HL-60 (cell line): ENCODE results near the gene ELMO1.

Source experiments
- DNase-seq, 2 experiments: peaks; one replicate each; pipeline ENCODE4 v3.0.0-alpha.2; 2010 to 2020; ENCODE audit warnings: low read depth in 1 of 2, low spot score in 1 of 2
- H3K27ac ChIP-seq: fragments of 250-450 bp; sonication (Bioruptor Pico); replicated peaks from 2 replicates; pipeline ENCODE4 v1.5.1; 2020; ENCODE audit warnings: mild to moderate bottlenecking, moderate library complexity
- H3K27me3 ChIP-seq: fragments of 250-450 bp; sonication (Bioruptor Pico); 2 replicates; pipeline ENCODE4 v1.5.1; 2021; ENCODE audit warnings: mild to moderate bottlenecking, moderate library complexity; ENCODE audit not compliant: insufficient read depth, poor library complexity, severe bottlenecking
- H3K4me3 ChIP-seq: replicated peaks from 2 replicates; pipeline ENCODE4 v1.5.1; 2011; ENCODE audit warnings: mild to moderate bottlenecking, control low read depth, low read length; ENCODE audit not compliant: insufficient read depth
- GABPA ChIP-seq: IDR thresholded peaks from 2 replicates; pipeline ENCODE4 v1.6.1; 2012; ENCODE audit warnings: low read depth
- POLR2AphosphoS5 ChIP-seq: IDR thresholded peaks from 2 replicates; pipeline ENCODE4 v1.6.1; 2012; ENCODE audit warnings: low read depth
- SPI1 ChIP-seq: IDR thresholded peaks from 2 replicates; pipeline ENCODE4 v1.6.1; 2012; ENCODE audit warnings: low read depth, mild to moderate bottlenecking, borderline replicate concordance
- TF ChIP-seq, protein P1 (sequence below): IDR thresholded peaks from one replicate; pipeline ENCODE4 v1.5.1; 2011; ENCODE audit warnings: low read length, control low read depth, inconsistent platforms; ENCODE audit not compliant: insufficient read depth
- TF ChIP-seq, protein P2 (sequence below): IDR thresholded peaks from 2 replicates; pipeline ENCODE4 v1.6.1; 2012; ENCODE audit warnings: low read depth; ENCODE audit not compliant: insufficient replicate concordance

Gene ELMO1

DNA sequence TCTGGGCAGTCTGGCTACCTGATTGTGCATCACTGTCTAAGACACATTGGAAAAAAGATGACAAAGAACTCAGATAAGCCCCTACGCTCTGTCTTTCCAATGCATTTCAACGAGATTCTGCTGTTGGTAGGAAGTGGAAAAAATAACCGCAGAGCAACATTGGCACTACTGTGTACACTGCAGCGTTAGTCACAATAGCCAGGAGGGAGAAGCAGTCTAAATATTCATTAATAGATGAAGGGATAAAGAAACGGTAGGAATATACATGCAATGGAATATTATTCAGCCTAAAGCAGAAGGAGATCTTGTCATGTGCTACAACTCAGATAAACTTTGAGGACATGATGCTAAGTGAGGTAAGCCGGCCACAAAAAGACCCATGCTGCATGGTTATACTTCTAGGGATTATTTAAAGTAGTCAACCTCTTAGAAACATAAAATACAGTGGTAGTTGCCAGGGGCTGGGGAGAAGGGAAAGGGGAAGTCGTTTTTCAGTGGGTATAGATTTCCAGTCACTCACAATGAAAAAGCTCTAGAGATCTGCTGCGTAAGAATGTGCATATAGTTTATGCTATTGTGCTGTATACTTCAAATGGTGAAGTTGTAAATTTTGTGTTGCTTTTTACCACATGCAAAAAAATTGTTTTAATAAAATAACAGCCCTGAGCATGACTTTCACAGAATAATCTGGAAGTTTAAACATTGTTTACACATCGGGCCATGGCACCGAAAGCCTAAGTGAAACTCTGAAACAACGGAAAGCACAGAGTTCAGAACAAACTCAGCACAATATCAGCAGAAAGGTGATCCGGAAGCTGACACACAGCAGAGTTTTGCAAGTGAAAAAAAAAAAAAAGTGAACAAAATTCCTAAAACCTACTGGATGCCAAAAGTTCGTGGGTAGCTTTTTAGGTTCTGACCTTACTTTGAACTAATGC lies 40.1 kb downstream of the ELMO1 start:
- peak in 1 of 2 experiments; percentile 57 for DNase-seq
- H3K27ac ChIP-seq = peak overlapping the region; percentile 78

DNA sequence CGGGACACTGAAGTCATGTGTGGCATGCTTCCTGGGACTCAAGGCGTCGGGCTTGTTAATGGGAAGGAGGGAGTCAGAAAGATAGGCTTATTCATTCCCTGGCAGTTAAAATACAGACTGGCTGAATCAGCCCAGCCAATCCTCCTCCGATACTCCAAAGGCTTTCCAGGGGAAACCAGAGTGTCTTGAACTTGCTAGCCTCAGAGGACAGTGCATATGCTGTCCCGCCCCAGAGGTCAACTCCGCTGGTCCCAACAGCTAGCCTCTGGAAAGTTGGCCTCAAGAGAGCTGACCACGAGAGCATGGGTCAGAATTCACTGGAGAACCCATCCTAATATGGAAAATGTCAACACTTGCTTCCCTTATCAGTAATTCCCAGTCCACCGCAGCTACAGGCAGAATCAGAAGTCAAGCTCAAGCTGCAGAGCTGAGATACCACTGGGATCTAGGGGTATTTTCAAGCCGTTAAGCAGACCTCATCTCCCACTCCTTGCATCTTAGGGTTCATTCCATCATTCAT lies 43.0 kb downstream of the ELMO1 start:
- no peak for TF ChIP-seq POLR2AphosphoS5
- TF ChIP-seq, protein P1, sequence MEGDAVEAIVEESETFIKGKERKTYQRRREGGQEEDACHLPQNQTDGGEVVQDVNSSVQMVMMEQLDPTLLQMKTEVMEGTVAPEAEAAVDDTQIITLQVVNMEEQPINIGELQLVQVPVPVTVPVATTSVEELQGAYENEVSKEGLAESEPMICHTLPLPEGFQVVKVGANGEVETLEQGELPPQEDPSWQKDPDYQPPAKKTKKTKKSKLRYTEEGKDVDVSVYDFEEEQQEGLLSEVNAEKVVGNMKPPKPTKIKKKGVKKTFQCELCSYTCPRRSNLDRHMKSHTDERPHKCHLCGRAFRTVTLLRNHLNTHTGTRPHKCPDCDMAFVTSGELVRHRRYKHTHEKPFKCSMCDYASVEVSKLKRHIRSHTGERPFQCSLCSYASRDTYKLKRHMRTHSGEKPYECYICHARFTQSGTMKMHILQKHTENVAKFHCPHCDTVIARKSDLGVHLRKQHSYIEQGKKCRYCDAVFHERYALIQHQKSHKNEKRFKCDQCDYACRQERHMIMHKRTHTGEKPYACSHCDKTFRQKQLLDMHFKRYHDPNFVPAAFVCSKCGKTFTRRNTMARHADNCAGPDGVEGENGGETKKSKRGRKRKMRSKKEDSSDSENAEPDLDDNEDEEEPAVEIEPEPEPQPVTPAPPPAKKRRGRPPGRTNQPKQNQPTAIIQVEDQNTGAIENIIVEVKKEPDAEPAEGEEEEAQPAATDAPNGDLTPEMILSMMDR = no peak
- no peak for TF ChIP-seq GABPA
- H3K27me3 ChIP-seq = no peaks in the 10 kb centered on the region
- no peak for DNase-seq
- H3K4me3 ChIP-seq = no peak overlapping the region
- H3K27ac ChIP-seq = no peak overlapping the region

More for the DNA sequence above, 40.1 kb downstream of the ELMO1 start:
- no peak overlapping the region for H3K4me3 ChIP-seq
- no peaks in the 10 kb centered on the region for H3K27me3 ChIP-seq
- TF ChIP-seq, protein P2, sequence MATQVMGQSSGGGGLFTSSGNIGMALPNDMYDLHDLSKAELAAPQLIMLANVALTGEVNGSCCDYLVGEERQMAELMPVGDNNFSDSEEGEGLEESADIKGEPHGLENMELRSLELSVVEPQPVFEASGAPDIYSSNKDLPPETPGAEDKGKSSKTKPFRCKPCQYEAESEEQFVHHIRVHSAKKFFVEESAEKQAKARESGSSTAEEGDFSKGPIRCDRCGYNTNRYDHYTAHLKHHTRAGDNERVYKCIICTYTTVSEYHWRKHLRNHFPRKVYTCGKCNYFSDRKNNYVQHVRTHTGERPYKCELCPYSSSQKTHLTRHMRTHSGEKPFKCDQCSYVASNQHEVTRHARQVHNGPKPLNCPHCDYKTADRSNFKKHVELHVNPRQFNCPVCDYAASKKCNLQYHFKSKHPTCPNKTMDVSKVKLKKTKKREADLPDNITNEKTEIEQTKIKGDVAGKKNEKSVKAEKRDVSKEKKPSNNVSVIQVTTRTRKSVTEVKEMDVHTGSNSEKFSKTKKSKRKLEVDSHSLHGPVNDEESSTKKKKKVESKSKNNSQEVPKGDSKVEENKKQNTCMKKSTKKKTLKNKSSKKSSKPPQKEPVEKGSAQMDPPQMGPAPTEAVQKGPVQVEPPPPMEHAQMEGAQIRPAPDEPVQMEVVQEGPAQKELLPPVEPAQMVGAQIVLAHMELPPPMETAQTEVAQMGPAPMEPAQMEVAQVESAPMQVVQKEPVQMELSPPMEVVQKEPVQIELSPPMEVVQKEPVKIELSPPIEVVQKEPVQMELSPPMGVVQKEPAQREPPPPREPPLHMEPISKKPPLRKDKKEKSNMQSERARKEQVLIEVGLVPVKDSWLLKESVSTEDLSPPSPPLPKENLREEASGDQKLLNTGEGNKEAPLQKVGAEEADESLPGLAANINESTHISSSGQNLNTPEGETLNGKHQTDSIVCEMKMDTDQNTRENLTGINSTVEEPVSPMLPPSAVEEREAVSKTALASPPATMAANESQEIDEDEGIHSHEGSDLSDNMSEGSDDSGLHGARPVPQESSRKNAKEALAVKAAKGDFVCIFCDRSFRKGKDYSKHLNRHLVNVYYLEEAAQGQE = no peak
- TF ChIP-seq POLR2AphosphoS5 (0 out of 2 replicates have a peak, but pooled peaks have one; percentile 4), SPI1 (peak; percentile 86), GABPA (no peak)
- TF ChIP-seq, protein P1 = no peak

DNA sequence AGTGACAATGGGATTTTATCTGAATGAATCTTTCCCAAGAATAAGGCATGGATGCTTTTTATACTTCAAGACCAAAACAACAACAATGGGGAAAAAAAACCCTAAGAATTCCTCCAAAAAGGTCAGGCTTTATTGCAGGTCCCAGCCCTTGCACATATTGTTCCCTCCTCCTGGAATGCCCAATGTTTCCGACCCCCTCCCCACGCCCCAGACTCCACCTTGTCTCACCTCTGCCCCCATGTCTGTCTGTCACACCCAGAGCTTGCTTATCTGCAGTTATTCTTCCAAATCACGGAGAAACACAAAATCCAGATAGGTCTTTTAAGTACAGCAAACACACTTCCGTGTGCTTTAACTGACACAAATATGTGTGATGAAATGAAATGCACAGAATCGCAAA lies 43.5 kb downstream of the ELMO1 start:
- Histone ChIP-seq H3K27me3 (no peaks in the 10 kb centered on the region), H3K4me3 (no peak overlapping the region), H3K27ac (no peak overlapping the region)
- TF ChIP-seq, protein P1 = no peak
- TF ChIP-seq, protein P2 = no peak
- no peak for DNase-seq
